NCI-H2171 (cell line): ENCODE measurements around the gene EIF3A.
"Not testable (repeated sequence)": the region's sequence is repeated elsewhere in the genome, so short reads cannot be mapped to it uniquely, and the experiment has no call there.

Experiments used
- DNase-seq: peaks from one replicate; lab custom pipeline; 2025; lab: John Stamatoyannopoulos, UW

Gene EIF3A, protein sequence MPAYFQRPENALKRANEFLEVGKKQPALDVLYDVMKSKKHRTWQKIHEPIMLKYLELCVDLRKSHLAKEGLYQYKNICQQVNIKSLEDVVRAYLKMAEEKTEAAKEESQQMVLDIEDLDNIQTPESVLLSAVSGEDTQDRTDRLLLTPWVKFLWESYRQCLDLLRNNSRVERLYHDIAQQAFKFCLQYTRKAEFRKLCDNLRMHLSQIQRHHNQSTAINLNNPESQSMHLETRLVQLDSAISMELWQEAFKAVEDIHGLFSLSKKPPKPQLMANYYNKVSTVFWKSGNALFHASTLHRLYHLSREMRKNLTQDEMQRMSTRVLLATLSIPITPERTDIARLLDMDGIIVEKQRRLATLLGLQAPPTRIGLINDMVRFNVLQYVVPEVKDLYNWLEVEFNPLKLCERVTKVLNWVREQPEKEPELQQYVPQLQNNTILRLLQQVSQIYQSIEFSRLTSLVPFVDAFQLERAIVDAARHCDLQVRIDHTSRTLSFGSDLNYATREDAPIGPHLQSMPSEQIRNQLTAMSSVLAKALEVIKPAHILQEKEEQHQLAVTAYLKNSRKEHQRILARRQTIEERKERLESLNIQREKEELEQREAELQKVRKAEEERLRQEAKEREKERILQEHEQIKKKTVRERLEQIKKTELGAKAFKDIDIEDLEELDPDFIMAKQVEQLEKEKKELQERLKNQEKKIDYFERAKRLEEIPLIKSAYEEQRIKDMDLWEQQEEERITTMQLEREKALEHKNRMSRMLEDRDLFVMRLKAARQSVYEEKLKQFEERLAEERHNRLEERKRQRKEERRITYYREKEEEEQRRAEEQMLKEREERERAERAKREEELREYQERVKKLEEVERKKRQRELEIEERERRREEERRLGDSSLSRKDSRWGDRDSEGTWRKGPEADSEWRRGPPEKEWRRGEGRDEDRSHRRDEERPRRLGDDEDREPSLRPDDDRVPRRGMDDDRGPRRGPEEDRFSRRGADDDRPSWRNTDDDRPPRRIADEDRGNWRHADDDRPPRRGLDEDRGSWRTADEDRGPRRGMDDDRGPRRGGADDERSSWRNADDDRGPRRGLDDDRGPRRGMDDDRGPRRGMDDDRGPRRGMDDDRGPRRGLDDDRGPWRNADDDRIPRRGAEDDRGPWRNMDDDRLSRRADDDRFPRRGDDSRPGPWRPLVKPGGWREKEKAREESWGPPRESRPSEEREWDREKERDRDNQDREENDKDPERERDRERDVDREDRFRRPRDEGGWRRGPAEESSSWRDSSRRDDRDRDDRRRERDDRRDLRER (N-terminal part only)

DNA sequence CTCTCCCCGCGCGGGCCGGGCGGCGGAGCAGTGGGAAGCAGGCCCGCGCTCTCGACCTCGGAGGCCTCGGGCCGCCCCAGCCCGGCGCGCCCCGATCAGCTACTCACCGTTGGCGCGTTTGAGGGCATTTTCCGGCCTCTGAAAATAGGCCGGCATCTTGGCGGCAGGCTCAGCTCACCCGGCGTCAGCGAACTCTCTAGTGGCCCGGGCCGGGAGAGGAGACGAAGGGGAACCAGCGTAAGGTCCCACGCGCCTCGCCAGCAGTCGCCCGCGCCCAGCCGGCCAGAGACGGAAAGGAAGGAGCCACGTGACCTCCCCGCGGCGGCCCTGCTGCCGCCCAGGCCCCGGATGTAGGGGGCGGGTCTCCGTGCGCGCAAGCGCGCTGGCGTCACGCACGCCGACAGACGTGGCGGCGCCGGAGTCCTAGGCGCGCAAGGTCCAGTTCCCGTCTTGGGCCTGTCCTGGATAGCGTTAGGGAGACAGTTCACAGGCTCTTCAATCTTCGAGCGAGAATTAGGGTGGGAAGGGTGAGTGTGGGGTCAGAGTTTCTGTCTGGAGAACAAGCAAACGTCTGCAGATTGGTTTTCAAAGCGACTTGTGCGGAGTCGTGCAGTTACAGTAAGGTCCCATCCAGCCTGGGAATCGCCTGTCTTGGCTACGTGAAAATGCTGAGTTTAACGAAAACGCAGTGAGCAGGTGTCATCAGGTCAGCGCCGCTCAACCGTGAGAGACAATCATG is at the start of gene EIF3A:
TSS of gene EIF3A (minus strand) at position 297 of the 739 bp plus-strand sequence. CDS start at position 156, 141 bp downstream.
- peak; percentile 44 for DNase-seq

DNA sequence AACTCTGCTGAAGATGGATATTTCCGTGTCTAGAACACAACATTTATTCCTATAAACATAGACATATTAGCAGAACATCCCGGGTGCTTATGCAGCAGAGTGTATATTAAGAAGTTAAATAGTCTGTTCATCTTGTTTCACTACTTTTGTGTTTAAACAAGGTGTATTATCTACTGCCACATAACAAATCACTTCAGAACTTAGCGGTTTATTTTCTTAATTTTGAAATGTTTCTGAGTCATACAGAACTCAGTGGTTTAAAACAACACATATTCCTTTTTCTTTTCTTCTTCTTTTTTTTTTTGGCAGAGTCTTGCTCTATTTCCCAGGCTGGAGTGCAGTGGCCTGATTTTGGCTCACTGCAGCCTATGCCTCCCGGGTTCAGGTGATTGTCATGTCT is 49.1 kb upstream of the EIF3A start:
- no peak for DNase-seq

DNA sequence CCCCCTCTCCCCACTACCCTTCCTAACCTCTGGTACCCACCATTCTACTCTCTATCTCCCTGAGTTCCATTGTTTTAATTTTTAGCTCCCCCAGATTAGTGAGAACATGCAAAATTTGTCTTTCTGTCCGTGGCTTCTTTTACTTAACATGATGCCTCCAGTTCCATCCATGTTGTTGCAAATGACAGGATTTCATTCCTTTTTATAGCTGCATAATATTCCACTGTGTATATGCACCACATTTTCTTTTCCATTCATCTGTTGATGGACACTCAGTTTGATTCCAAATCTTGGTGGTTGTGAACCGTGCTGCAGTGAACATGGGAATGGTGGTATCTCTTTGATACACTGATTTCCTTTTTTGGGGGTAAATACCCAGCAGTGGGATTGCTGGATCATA is 45.3 kb upstream of the EIF3A start:
- DNase-seq: no peak

DNA sequence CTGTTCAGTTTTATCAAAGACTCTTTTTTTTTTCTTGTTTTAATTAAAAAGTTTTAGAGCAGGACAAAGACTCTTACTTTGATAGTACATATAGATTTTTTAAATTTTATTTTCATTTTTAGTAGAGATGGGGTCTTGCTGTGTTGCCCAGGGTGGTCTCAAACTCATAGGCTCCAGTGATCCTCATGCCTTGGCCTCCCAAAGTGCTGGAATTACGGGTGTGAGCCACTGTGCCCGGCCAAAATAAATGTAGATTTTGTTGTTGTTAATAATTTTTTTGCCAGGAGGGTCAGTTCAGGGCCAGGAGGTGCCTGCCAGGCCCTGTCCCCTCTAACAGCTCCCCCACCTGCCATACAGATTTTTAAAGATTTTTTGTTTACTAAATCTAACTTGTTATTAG is 40.3 kb upstream of the EIF3A start:
- no peak for DNase-seq

DNA sequence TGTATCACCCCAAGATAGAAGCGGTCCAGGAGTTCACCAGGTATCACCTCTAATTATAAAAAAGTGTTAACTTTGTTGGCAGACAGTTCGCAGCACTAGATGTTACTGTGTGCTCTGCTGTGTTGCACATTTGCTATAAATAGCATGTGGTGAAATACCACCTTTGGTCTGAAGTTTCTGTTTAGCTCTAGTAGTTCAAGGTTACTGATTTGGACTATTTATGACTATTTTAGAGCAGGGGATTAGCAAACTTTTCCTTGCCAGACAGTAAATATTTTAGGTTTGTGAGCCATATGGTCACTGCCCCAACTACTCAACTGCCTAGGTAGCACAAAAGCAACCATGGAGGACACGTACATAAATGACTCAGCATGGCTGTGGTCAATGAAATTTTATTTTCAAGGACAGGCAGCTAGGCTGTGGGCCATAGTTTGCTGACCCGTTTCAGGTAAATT is 39.8 kb upstream of the EIF3A start:
- no peak for DNase-seq

DNA sequence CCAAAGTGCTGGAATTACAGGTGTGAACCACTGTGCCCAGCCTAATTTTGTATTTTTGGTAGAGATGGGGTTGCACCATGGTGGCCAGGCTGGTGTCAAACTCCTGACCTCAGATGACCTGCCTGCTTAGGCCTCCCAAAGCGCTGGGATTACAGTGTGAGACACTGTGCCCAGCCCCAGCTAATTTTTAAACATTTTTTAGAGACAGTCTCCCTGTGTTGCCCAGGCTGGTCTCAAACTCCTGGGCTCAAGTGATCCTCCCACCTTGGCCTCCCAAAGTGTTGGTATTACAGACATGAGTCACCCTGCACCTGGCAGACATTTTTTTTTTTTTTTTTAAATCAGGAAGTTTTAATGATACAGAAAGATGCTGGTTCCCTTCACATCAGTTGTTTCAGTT is 38.8 kb upstream of the EIF3A start:
- DNase-seq: no peak

DNA sequence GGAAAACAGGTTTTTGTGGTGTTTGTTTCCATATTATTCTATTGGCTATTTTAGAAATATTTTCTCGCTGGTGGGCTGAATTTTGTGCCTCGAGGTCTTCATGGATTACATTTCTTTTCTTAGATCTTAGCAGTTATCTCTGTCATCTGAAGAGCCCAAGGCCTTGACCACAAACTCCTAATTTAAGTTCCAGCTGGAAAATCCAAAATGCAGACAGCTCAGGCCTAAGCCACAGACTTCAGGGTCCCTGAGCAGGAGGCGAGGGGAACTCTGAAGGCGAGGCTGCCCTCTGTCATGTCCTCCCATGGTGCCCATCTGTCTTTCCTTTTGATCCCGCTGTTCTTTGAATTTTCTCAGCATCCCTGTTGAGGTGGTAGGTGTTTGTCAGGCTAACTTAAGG is 37.6 kb upstream of the EIF3A start:
- DNase-seq: no peak

DNA sequence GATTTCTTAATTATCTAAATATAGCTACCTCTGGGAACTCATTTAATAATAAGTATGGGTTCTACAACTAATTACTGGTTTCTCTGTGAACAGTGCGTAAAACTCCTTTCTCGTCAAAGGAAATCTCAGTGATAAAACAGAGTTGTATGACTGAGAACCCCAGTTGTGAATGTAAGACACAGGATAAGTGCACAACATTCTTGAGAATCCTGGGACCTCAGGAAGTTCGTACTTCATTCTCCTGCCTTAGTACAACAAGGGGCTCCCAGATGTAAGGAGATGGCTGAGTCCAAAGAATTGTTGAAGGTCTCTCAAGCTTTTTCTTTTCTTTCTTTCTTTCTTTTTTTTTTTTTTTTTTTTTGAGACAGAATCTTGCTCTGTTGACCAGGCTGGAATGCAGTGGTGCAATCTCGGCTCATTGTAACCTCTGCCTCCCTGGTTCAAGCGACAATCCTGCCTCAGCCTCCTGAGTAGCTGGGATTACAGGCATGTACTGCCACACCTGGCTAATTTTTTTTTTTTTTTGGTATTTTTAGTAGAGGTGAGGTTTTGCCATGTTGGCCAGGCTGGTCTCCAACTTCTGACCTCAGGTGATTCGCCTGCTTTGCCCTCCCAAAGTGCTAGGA is 35.8 kb upstream of the EIF3A start:
- no peak for DNase-seq

DNA sequence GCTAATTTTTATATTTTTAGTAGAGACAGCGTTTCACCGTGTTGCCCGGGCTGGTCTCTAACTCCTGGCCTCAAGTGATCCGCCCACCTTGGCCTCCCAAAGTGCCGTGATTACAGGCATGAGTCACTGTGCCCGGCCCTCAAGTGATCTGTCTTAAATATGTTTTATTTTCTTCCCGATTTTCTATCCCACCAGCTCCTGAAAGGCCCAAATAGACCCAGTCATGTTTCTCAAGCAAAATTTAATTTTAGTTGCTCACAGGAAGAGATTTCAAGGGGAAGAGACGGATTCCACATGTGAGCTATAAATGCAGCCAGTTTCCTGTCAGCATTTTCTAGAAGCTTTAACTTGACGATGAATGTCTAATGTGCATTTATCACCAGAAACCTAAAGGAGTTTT is 35.3 kb upstream of the EIF3A start:
- no peak for DNase-seq

DNA sequence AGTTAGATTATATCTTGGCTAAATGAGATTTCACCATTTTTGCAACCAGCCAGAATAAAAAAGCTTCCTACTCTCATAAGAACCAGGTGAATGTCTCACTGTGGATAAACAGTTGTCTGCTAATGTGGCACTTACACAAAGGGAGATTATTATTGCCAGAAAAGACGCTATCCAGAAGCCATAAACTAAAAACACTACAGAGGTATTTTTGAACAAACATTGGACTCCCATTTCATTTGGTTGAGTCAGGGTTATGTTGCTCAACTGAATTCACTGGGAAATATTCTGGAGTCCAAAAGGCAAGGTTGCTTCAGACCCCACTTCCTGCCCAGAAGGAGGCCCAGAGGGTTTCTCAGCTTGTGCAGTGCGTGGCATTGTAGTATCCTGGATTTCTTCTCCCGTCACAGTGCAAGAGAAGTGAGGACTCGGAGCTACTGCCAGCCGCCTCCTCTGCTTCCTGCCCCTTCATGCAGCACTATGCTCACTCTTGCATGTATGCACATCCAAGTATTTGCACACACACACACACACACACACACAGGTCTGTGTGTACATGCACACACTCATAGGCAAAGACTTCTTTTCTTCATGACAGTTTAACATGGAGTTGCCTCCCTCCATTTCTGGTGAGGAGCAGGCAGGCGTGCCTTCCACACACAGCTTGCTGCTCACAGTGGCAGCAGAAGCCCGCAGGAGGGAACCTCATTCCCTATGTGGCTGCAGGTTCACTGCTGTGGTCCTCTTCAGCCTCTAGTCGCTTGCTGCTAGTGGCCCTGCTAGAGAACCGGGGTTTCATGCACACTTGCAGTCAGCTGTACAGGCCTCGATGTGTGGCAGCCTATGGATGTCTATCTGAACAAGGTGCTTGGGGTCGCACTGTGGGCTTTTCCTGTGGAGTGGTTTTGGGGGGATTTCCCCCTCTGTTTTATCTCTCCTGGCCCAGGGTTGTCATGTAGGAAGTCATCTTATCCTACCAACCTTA is 33.4 kb upstream of the EIF3A start:
- no peak for DNase-seq

DNA sequence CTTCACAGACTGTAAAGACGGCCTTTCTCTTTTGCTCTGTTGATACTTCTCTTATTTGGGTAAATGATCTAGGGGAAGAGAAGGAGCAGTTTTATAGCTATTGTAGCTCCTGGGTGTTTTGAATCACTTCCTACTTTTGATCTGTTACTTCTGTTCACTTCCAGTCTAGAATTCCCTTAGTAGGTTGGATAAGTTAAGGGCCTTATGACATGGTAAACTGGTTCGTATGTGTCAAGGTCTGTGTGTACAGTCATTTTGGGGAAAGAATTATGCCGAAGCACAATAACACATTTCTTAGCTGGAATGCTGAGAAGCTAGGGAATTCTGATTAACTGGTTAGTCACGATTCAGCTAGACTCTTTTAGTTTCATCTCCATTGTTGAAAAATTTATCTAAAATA is 31.4 kb upstream of the EIF3A start:
- DNase-seq: no peak

DNA sequence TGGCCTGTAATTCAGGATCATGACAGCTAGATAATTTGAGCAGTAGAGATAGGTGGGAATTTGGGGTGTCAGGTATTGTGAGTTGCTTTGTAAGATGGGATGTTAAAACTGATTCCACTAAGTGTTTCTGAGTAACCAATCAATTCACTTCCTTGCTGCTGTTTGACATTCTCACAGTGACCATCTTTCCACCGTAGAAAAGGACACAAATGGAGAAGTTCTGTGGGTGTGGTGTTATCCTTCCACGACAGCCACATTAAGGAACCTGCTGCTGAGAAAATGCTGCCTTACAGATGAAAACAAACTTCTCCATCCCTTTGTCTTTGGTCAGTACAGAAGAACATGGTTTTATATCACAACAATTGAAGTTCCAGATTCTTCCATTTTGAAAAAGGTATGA is 27.2 kb upstream of the EIF3A start:
- DNase-seq: not testable (repeated sequence)

DNA sequence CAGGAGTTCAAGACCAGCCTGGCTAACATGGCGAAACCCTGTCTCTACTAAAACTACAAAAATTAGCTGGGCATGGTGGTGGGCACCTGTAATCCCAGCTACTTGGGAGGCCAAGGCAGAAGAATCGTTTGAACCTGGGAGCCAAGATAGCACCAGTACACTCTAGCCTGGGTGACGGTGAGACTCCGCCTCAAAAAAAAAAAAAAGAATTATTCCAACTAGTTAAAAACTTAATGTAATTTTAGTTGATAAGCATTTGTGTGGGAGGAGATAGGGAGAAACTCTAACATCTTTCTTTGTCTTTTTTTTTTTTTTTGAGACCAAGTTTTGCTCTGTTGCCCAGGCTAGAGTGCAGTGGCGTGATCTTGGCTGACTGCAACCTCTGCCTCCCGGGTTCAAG is 26.5 kb upstream of the EIF3A start:
- not testable (repeated sequence) for DNase-seq

DNA sequence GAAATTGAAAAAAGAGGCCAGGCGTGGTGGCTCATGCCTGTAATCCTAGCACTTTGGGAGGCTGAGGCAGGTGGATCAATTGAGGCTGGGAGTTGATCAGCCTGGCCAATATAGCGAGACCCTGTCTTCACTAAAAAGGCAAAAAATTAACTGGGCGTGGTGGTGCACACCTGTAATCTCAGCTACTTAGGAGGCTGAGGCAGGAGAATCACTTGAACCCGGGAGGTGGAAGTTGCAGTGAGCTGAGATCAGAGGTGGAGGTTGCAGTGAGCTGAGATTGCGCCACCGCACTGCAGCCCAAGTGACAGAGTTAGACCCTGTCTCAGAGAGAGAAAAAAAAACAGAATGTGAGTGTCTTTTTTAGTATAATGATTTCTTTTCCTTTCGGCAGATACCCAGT is 25.3 kb upstream of the EIF3A start:
- not testable (repeated sequence) for DNase-seq

DNA sequence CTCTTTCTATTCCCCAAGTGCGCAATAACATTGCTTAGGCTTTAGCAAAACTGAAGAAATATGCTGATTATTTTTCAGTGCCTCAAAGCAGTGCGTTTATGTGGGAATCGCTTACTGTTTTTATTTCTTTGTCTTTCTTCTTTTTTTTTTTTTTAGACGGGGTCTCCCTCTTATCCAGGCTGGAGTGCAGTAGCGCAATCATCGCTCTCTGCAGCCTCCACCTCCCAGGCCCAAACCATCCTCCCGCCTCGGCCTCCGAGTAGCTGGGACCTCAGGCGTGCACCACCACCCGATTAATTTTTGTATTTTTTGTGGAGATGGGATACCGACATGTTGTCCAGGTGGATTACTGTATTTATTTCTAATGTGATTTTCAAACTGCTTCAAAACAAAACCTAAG is 24.5 kb upstream of the EIF3A start:
- DNase-seq: no peak

DNA sequence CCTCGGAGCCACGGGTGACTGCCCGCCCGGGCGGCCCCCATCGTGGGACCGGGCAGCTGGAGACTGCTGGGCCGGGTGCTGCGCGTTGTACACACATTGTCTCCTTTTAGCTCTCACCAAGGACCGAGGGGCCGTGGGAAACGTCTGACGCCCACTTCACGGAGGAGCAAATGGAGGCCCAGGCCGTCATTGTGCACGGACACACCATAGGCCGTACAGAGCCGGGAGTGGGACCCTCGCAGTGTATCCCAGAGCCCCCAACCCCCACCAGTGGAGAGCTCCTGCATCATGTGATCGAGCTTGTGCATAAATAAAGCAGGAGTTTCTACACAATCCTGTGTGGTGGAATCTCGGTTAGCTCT is 24.0 kb upstream of the EIF3A start:
- no peak for DNase-seq

DNA sequence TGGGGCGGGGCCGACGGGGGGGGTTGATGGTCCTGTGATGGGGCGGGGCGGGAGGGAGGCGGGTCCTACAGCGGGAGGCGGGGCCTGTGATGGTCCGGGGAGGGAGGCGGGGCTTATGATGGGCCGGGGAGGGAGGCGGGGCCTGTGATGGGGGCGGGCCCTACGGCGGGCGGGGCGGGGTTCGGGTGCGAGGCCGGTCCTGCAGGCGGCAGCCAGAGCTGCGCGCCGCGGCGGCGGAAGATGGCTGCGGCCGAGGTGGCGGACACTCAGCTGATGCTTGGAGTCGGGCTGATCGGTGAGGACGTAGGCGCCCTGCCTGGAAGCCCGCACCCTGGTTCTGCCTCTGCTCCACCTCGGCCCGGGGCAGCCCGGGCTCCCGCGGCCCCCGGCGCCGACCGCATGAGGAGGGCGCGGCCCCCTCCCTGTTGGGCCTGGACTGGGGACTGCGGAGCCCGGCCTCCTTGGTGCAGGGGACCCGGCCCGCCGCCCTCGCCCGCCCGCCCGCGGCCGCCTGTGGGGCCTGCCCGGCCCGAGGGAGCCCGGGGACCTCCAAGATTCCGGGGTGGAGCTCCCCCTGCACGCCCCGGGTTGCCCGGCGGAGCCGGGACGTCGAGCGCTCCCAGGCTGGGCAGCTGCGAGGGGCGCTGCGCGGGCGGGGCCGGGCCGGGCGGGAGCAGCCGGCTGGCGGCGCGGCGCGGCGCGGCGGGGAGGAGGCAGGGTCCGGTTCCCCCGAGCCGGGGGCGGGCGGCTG is 23.5 kb upstream of the EIF3A start, which contains the start of gene DENND10:
TSS of gene DENND10 (plus strand) at position 211 of the 751 bp plus-strand sequence. CDS start at position 241, 30 bp downstream.
- peak; percentile 37 for DNase-seq

DNA sequence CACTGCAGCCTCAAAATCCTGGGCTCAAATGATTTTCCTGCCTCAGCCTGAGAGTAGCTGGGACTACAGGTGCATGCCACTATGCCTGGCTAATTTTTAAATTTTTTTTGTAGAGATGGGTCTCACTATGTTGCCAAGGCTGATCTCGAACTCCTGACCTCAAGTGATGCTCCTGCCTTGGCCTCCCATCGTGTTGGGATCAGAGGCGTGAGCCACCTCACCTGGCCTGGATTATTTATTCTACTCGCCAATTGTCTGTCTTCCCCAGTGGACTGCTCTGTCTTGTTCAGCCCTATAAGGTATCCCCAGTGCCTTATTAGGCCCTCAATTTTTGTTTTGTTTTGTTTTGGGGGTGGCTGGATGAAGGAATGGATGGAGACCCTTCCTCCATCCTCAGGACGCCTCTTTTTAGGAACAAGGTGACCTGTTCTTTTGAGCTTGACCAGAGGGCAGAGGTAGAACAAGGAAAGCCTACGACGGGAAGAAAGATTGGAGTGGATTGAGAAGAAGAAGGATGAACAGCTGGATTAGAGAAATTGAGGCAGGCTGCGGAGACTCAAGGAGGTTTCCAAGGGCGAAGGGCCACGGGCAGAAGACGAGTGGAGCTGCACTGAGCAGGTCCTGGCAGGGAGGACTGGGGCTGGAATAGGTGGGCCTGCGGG is 22.8 kb upstream of the EIF3A start:
- DNase-seq: no peak
